ENCODE results near the gene CRYBG1.

DNA sequence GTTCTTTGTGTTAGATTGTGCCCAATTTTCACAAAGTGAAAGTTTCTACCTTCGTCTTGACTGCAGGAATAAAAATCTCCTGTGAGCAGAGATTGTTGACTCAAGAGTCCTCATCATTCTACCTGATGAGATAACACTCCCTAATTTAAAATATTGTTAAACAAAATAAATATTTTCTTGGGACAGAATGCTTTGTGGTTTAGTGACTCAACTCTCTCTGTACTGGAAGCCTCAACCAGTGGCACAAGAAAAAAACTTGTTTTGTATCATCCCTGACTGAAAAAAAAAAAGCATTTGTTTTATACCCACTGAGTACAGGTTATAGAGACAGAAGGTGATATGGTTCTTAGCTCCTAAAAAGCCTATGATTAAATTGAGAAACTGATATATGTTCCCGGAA is 78.9 kb downstream of the CRYBG1 start:
- TF ChIP-seq RAD21 (CRISPR knock-in tag; IDR thresholded peaks at IDR 0.05) (no peak), MXD4 (CRISPR knock-in tag; IDR thresholded peaks at IDR 0.05) (no peak), ZNF225 (CRISPR knock-in tag; IDR thresholded peaks at IDR 0.05) (no peak), ATM (IDR thresholded peaks at IDR 0.05; ENCODE audit: borderline replicate concordance) (no peak), RFX5 (IDR thresholded peaks at IDR 0.05; ENCODE audit: low read depth, low read length) (no peak), CTCF (CRISPR knock-in tag; IDR thresholded peaks at IDR 0.05) (no peak), ZNF354B (CRISPR knock-in tag; IDR thresholded peaks at IDR 0.05) (no peak), ESRRA (CRISPR knock-in tag; IDR thresholded peaks at IDR 0.05; ENCODE audit: low read depth) (no peak), SMC3 (IDR thresholded peaks at IDR 0.05; ENCODE audit: low read length) (no peak), ZNF10 (CRISPR knock-in tag; IDR thresholded peaks at IDR 0.05; ENCODE audit: borderline replicate concordance, low read depth) (no peak), TAF15 (IDR thresholded peaks at IDR 0.05; ENCODE audit: low read depth, low read length, poor library complexity, severe bottlenecking) (no peak)
- TF ChIP-seq, protein P1, sequence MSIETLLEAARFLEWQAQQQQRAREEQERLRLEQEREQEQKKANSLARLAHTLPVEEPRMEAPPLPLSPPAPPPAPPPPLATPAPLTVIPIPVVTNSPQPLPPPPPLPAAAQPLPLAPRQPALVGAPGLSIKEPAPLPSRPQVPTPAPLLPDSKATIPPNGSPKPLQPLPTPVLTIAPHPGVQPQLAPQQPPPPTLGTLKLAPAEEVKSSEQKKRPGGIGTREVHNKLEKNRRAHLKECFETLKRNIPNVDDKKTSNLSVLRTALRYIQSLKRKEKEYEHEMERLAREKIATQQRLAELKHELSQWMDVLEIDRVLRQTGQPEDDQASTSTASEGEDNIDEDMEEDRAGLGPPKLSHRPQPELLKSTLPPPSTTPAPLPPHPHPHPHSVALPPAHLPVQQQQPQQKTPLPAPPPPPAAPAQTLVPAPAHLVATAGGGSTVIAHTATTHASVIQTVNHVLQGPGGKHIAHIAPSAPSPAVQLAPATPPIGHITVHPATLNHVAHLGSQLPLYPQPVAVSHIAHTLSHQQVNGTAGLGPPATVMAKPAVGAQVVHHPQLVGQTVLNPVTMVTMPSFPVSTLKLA (IDR thresholded peaks at IDR 0.05): no peak
